ENCODE data around the gene MYOCD. TPM values are rescaled to one million over a fixed set of nuclear protein-coding genes. Genes with fewer than 3 reads are reported as not detected.

Gene MYOCD
- total and polyA plus RNA-seq, 2 of the 13 experiments (the other 11 are each of a cell fraction or from before 2014, with no cell fraction given) = not detected

DNA sequence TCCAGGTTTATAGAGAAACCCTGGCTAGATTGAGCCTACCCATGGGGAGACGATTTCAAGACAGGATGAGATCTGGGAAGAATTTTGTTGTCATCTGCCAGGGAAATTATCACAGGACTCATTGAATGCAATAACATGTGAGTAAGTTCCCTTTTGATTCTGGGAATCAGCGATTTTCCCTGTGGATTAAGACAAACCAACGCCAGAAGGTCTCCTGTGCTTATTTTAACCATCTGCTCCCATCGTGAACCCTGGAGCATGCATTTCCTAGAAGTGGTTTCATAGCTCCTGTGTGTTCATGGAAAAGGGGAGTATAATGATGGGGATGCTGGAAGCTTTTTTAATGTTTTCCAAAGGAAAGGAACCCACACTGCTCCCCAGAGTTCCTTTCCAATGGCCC lies 102.6 kb downstream of the MYOCD start:
- H4K20me1 ChIP-seq (ENCODE audit: insufficient read depth, low read length) = no peaks in the 10 kb centered on the region
- CTCF ChIA-PET (ENCODE audit: low intra/inter-chr PET ratio, low total read pairs) = no interaction called here
- H2AFZ ChIP-seq (ENCODE audit: low read length) = no peak overlapping the region
- in situ Hi-C loops (cut with HindIII; ENCODE audit: extremely low pct_ligation_motif_present, low pct_unique_long_range_greater_than_20kb) (no loop called here), intact Hi-C loops (cut with micrococcal nuclease; ENCODE audit: unreplicated experiment) (no loop called here)
- ATAC-seq (no peak), DNase-seq (ENCODE audit: low spot score) (no peak), FAIRE-seq (no peak)
- POLR2A ChIA-PET = no interaction called here
- no peaks in the 10 kb centered on the region for H3K36me3 ChIP-seq (replicated peaks in 1 of 2; ENCODE audit: control insufficient read depth in 1 of 2, insufficient read depth in 2 of 2, low read length in 2 of 2)
- no peaks in the 10 kb centered on the region for H3K4me1 ChIP-seq (ENCODE audit: insufficient read depth, low read length)
- H3K9ac ChIP-seq (ENCODE audit: insufficient read depth, low read depth, low read length) = no peak overlapping the region
- no peak overlapping the region for H3K27ac ChIP-seq (ENCODE audit: extremely low read length, insufficient read depth, low read length)
- WGBS (ENCODE audit: low lambda C conversion rate) = 3% methylated on average over 4 of the region's 4 CpGs
- H3K79me2 ChIP-seq (ENCODE audit: insufficient read depth, low read length) = no peaks in the 10 kb centered on the region
- no TSS peak for BruUV-seq (replicated peaks)
- no peak overlapping the region for H3K4me2 ChIP-seq (ENCODE audit: low read depth, low read length)
- no peak overlapping the region for H3K4me3 ChIP-seq (replicated peaks in 1 of 3; ENCODE audit: insufficient read depth in 1 of 3, low read depth in 2 of 3, low read length in 3 of 3)
- H3K9me3 ChIP-seq (ENCODE audit: low read length) = no peaks in the 10 kb centered on the region
- H3K27me3 ChIP-seq (ENCODE audit: control insufficient read depth in 1 of 2, insufficient read depth in 2 of 2, low read length in 2 of 2) = no peaks in the 10 kb centered on the region; a peak in 2 of 5 replicates
- TF ChIP-seq ZNF24 (IDR thresholded peaks at IDR 0.05) (no peak), ZFX (CRISPR knock-in tag; IDR thresholded peaks at IDR 0.05; ENCODE audit: low read depth) (no peak), PITX1 (CRISPR knock-in tag; IDR thresholded peaks at IDR 0.05) (no peak), MTF1 (CRISPR knock-in tag; IDR thresholded peaks at IDR 0.05) (no peak), MBNL3 (CRISPR knock-in tag; conservative IDR thresholded peaks at IDR 0.05) (no peak), ZFAT (CRISPR knock-in tag; conservative IDR thresholded peaks at IDR 0.05) (no peak), ATF7 (IDR thresholded peaks at IDR 0.05) (no peak), ATF7 (CRISPR knock-in tag; IDR thresholded peaks at IDR 0.05) (no peak), CEBPG (CRISPR knock-in tag; IDR thresholded peaks at IDR 0.05) (no peak), ZNF616 (CRISPR knock-in tag; IDR thresholded peaks at IDR 0.05; ENCODE audit: low read depth) (no peak), ZNF678 (CRISPR knock-in tag; IDR thresholded peaks at IDR 0.05) (no peak), KLF6 (CRISPR knock-in tag; IDR thresholded peaks at IDR 0.05) (no peak), ZNF850 (CRISPR knock-in tag; conservative IDR thresholded peaks at IDR 0.05) (no peak), SALL1 (CRISPR knock-in tag; IDR thresholded peaks at IDR 0.05) (no peak)
- TF ChIP-seq, protein P1, sequence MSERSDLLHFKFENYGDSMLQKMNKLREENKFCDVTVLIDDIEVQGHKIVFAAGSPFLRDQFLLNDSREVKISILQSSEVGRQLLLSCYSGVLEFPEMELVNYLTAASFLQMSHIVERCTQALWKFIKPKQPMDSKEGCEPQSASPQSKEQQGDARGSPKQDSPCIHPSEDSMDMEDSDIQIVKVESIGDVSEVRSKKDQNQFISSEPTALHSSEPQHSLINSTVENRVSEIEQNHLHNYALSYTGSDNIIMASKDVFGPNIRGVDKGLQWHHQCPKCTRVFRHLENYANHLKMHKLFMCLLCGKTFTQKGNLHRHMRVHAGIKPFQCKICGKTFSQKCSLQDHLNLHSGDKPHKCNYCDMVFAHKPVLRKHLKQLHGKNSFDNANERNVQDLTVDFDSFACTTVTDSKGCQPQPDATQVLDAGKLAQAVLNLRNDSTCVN (CRISPR knock-in tag; IDR thresholded peaks at IDR 0.05; ENCODE audit: borderline replicate concordance) = no peak
- TF ChIP-seq, protein P2, sequence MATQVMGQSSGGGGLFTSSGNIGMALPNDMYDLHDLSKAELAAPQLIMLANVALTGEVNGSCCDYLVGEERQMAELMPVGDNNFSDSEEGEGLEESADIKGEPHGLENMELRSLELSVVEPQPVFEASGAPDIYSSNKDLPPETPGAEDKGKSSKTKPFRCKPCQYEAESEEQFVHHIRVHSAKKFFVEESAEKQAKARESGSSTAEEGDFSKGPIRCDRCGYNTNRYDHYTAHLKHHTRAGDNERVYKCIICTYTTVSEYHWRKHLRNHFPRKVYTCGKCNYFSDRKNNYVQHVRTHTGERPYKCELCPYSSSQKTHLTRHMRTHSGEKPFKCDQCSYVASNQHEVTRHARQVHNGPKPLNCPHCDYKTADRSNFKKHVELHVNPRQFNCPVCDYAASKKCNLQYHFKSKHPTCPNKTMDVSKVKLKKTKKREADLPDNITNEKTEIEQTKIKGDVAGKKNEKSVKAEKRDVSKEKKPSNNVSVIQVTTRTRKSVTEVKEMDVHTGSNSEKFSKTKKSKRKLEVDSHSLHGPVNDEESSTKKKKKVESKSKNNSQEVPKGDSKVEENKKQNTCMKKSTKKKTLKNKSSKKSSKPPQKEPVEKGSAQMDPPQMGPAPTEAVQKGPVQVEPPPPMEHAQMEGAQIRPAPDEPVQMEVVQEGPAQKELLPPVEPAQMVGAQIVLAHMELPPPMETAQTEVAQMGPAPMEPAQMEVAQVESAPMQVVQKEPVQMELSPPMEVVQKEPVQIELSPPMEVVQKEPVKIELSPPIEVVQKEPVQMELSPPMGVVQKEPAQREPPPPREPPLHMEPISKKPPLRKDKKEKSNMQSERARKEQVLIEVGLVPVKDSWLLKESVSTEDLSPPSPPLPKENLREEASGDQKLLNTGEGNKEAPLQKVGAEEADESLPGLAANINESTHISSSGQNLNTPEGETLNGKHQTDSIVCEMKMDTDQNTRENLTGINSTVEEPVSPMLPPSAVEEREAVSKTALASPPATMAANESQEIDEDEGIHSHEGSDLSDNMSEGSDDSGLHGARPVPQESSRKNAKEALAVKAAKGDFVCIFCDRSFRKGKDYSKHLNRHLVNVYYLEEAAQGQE (IDR thresholded peaks at IDR 0.05; ENCODE audit: borderline replicate concordance in 1 of 2, low read depth in 1 of 2, low read length in 2 of 2) = no peak
- TF ChIP-seq, protein P3, sequence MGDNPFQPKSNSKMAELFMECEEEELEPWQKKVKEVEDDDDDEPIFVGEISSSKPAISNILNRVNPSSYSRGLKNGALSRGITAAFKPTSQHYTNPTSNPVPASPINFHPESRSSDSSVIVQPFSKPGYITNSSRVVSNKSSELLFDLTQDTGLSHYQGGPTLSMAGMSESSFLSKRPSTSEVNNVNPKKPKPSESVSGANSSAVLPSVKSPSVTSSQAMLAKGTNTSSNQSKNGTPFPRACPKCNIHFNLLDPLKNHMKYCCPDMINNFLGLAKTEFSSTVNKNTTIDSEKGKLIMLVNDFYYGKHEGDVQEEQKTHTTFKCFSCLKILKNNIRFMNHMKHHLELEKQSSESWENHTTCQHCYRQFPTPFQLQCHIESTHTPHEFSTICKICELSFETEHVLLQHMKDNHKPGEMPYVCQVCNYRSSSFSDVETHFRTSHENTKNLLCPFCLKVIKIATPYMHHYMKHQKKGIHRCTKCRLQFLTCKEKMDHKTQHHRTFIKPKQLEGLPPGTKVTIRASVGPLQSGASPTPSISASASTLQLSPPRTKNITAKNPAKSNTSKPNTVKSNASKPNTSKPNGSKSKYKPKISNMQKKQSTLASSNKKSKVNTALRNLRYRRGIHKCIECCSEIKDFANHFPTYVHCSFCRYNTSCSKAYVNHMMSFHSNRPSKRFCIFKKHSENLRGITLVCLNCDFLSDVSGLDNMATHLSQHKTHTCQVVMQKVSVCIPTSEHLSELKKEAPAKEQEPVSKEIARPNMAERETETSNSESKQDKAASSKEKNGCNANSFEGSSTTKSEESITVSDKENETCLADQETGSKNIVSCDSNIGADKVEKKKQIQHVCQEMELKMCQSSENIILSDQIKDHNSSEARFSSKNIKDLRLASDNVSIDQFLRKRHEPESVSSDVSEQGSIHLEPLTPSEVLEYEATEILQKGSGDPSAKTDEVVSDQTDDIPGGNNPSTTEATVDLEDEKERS (CRISPR knock-in tag; IDR thresholded peaks at IDR 0.05) = no peak
- TF ChIP-seq, protein P4, sequence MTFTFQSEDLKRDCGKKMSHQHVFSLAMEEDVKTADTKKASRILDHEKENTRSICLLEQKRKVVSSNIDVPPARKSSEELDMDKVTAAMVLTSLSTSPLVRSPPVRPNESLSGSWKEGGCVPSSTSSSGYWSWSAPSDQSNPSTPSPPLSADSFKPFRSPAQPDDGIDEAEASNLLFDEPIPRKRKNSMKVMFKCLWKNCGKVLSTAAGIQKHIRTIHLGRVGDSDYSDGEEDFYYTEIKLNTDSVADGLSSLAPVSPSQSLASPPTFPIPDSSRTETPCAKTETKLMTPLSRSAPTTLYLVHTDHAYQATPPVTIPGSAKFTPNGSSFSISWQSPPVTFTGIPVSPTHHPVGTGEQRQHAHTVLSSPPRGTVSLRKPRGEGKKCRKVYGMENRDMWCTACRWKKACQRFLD (CRISPR knock-in tag; IDR thresholded peaks at IDR 0.05; ENCODE audit: borderline replicate concordance) = no peak

Data from HepG2 (cell line).